A549 (cell line): ENCODE data around the gene SPRR2B. TPM values are rescaled to one million over a fixed set of nuclear protein-coding genes. Genes with fewer than 3 reads are reported as not detected.
"Not testable (repeated sequence)": the region's sequence is repeated elsewhere in the genome, so short reads cannot be mapped to it uniquely, and the experiment has no call there.

Experiments used
- ATAC-seq, 2 experiments: fragments of 200-7000 bp in 1 of 2; fragments of >200 bp in 1 of 2; cut with Nextera tagmentation in 1 of 2; cut with Tn5 transposase in 1 of 2; 3 replicates each; pipeline versions ENCODE4 v1.8.0 to v1.9.1; 2018 to 2020; ENCODE audit warnings: mild to moderate bottlenecking in 1 of 2, moderate library complexity in 1 of 2
- CTCF ChIA-PET: fragments of 300-600 bp; sonication (Branson Sonifier 250); formaldehyde crosslinking; extraction: SDS; loops from one replicate; lab custom pipeline; 2021; ENCODE audit warnings: antibody characterized with exemption, inconsistent platforms; lab: Yijun Ruan, JAX
- POLR2A ChIA-PET: fragments of 350-600 bp; formaldehyde crosslinking; extraction: SDS; loops from one replicate; lab custom pipeline; 2021; ENCODE audit warnings: antibody characterized with exemption, inconsistent platforms; lab: Yijun Ruan, JAX
- DNase-seq, 2 experiments: peaks; one replicate each; pipeline versions ENCODE4 v3.0.0 to v3.0.0-alpha.2; 2011 to 2016; ENCODE audit warnings: low read depth in 1 of 2, low spot score in 1 of 2
- FAIRE-seq: peaks from 2 replicates; lab custom pipeline; 2011; peaks lifted over from hg19 to GRCh38; lab: Jason Lieb, UNC
- H3K27ac ChIP-seq, 2 experiments: fragments of >200 bp; sonication (Bioruptor Twin); formaldehyde crosslinking; 3 replicates each; pipeline ENCODE4 v1.5.1; 2016 to 2017
- H3K4me1 ChIP-seq: fragments of >200 bp; sonication (Bioruptor Twin); formaldehyde crosslinking; 3 replicates; pipeline ENCODE4 v1.6.1; 2016
- H3K4me2 ChIP-seq: fragments of >200 bp; sonication (Bioruptor Twin); formaldehyde crosslinking; 3 replicates; pipeline ENCODE4 v1.6.1; 2016
- H3K4me3 ChIP-seq: fragments of >200 bp; sonication (Bioruptor Twin); formaldehyde crosslinking; 3 replicates; pipeline ENCODE4 v1.5.1; 2016
- H3K9me3 ChIP-seq: fragments of >200 bp; sonication (Bioruptor Twin); formaldehyde crosslinking; 3 replicates; pipeline ENCODE4 v1.6.1; 2016
- BCL3 ChIP-seq: fragments of >200 bp; sonication (Bioruptor Twin); formaldehyde crosslinking; IDR thresholded peaks from 3 replicates; pipeline ENCODE4 v1.6.1; 2016
- BHLHE40 ChIP-seq: IDR thresholded peaks from 2 replicates; pipeline ENCODE4 v1.6.1; 2012; ENCODE audit warnings: low read depth, low read length, inconsistent platforms
- CBX2 ChIP-seq: fragments of 200-600 bp; sonication (generic); IDR thresholded peaks from 2 replicates; pipeline ENCODE4 v1.6.1; 2016; ENCODE audit warnings: low read depth, mild to moderate bottlenecking, borderline replicate concordance
- CEBPB ChIP-seq, 2 experiments: fragments of >200 bp in 1 of 2; sonication (Bioruptor Twin) in 1 of 2; formaldehyde crosslinking in 1 of 2; IDR thresholded peaks; 2 replicates each; pipeline ENCODE4 v1.6.1; 2012 to 2016
- EHMT2 ChIP-seq: fragments of 200-600 bp; sonication (generic); IDR thresholded peaks from 2 replicates; pipeline ENCODE4 v1.6.1; 2016; ENCODE audit warnings: antibody characterized with exemption, low read depth, mild to moderate bottlenecking, moderate library complexity
- HES2 ChIP-seq: fragments of >200 bp; sonication (Bioruptor Twin); formaldehyde crosslinking; IDR thresholded peaks from 2 replicates; pipeline ENCODE4 v1.6.1; 2016
- HOXB5 ChIP-seq: fragments of 250-450 bp; sonication (Bioruptor Pico); IDR thresholded peaks from 2 replicates; pipeline ENCODE4 v1.5.0; 2020; ENCODE audit warnings: mild to moderate bottlenecking, moderate library complexity
- JUN ChIP-seq, 2 experiments: fragments of >200 bp; sonication (Bioruptor Twin); formaldehyde crosslinking; IDR thresholded peaks; 2 replicates in 1 of 2; 3 replicates in 1 of 2; pipeline ENCODE4 v1.6.1; 2016 to 2017
- MAFK ChIP-seq: fragments of 450-650 bp; IDR thresholded peaks from 2 replicates; pipeline ENCODE4 v1.6.1; 2014; ENCODE audit not compliant: partially characterized antibody
- NPAS2 ChIP-seq: fragments of 250-450 bp; sonication (Bioruptor Pico); IDR thresholded peaks from 2 replicates; pipeline ENCODE4 v1.8.0; 2022; ENCODE audit warnings: mild to moderate bottlenecking, moderate library complexity, borderline replicate concordance
- RAD21 ChIP-seq, 2 experiments: fragments of >200 bp in 1 of 2; sonication (Bioruptor Twin) in 1 of 2; formaldehyde crosslinking in 1 of 2; IDR thresholded peaks in 1 of 2; conservative IDR thresholded peaks in 1 of 2; 2 replicates in 1 of 2; 3 replicates in 1 of 2; pipeline ENCODE4 v1.6.1; 2012 to 2018; ENCODE audit warnings: inconsistent platforms in 1 of 2
- RCOR1 ChIP-seq: fragments of 150-350 bp; IDR thresholded peaks from 2 replicates; pipeline ENCODE4 v1.6.1; 2014; ENCODE audit warnings: antibody characterized with exemption, low read length, low read depth
- SREBF2 ChIP-seq: fragments of 450-650 bp; IDR thresholded peaks from 2 replicates; pipeline ENCODE4 v1.6.1; 2014; ENCODE audit warnings: mild to moderate bottlenecking, moderate library complexity
- ZC3H11A ChIP-seq: fragments of 450-650 bp; IDR thresholded peaks from 2 replicates; pipeline ENCODE4 v1.6.1; 2014; ENCODE audit warnings: antibody characterized with exemption, mild to moderate bottlenecking
- WGBS: methylation state at CpG from one replicate; pipeline ENCODE4 v1.1.6; 2017; ENCODE audit errors: missing lambda C conversion rate; 5-methylcytosine and 5-hydroxymethylcytosine counted together
- polyA minus RNA-seq: library from RNA; depleted of rRNA, polyadenylated mRNA; stranded (reverse); fragments of >200 nt; gene quantifications from 2 replicates; pipeline ENCODE4 v1.2.3, GENCODE V29; 2011; rRNA and poly(A)+ RNA removed
- polyA plus RNA-seq, 4 experiments: library from polyadenylated mRNA; depleted of rRNA in 3 of 4; stranded (reverse); fragments of >200 nt; fragmentation: RNase III in 1 of 4; extraction: RNeasy Plus Mini Kit Qiagen cat#74134 plus additional on column Dnase treatment in 1 of 4; gene quantifications; 2 replicates in 3 of 4; 3 replicates in 1 of 4; pipeline ENCODE4 v1.2.3, GENCODE V29; 2011 to 2017
- TF ChIP-seq, protein P1 (sequence below): IDR thresholded peaks from 2 replicates; pipeline ENCODE4 v1.6.1; 2012; ENCODE audit warnings: low read depth, borderline replicate concordance
- TF ChIP-seq, protein P2 (sequence below): fragments of 450-650 bp; IDR thresholded peaks from 2 replicates; pipeline ENCODE4 v1.6.1; 2014; ENCODE audit warnings: antibody characterized with exemption

The SPRR2B gene
- polyA plus RNA-seq (2011; rRNA removed) (not detected in 2 replicates), polyA plus RNA-seq (2017; fragmentation: RNase III; extraction: RNeasy Plus Mini Kit Qiagen cat#74134 plus additional on column Dnase treatment) (not detected in 3 replicates), polyA minus RNA-seq (not detected in 2 replicates)
- not detected in 2 replicates for polyA plus RNA-seq (2012; cell fraction: cytosol; rRNA removed)
- polyA plus RNA-seq (2012; cell fraction: nucleus; rRNA removed), result not detected in 2 replicates

GRCh38 chr1:153071511-153071910, at the start of gene SPRR2B:
SPRR2B (minus strand) TSS chr1:153071611; CDS start chr1:153070839, 772 bp downstream.
- ChIA-PET CTCF (no interaction called here), POLR2A (no interaction called here)
- no peak for TF ChIP-seq NPAS2 (CRISPR knock-in tag)
- WGBS, result 0% methylated on average over 2 of the region's 2 CpGs
- Histone ChIP-seq H3K4me1 (no peaks in the 10 kb centered on the region), H3K9me3 (no peaks in the 10 kb centered on the region), H3K4me3 (no peak within 1 kb of the TSS), H3K4me2 (no peak within 1 kb of the TSS), H3K27ac (no peak within 1 kb of the TSS)
- no peak for FAIRE-seq
- no peak for ATAC-seq
- no peak for DNase-seq

- TF ChIP-seq RCOR1, result no peak
- no peak for TF ChIP-seq EHMT2
- peak; percentile 62 for TF ChIP-seq MAFK
- TF ChIP-seq, protein P1, sequence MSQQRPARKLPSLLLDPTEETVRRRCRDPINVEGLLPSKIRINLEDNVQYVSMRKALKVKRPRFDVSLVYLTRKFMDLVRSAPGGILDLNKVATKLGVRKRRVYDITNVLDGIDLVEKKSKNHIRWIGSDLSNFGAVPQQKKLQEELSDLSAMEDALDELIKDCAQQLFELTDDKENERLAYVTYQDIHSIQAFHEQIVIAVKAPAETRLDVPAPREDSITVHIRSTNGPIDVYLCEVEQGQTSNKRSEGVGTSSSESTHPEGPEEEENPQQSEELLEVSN, result no peak
- TF ChIP-seq SREBF2, result no peak
- ChIA-PET CTCF (no interaction called here), POLR2A (no interaction called here)
- H3K27ac ChIP-seq, result no peak overlapping the region
- no peak for ATAC-seq
- H3K4me3 ChIP-seq, result no peak overlapping the region
- H3K4me2 ChIP-seq, result no peak overlapping the region
- no peak for FAIRE-seq
- no peaks in the 10 kb centered on the region for H3K9me3 ChIP-seq
- DNase-seq, result no peak
- no peaks in the 10 kb centered on the region for H3K4me1 ChIP-seq
Observed at GRCh38 chr1:153120945-153121344, 49.5 kb upstream of the SPRR2B start.

GRCh38 chr1:153119491-153119971, 48.1 kb upstream of the SPRR2B start:
- POLR2A ChIA-PET, result no interaction called here
- 2% methylated on average over 3 of the region's 3 CpGs for WGBS
- ATAC-seq (no peak), FAIRE-seq (no peak), DNase-seq (no peak)
- Histone ChIP-seq H3K9me3 (no peaks in the 10 kb centered on the region), H3K4me3 (no peak overlapping the region), H3K27ac (no peak overlapping the region), H3K4me1 (no peaks in the 10 kb centered on the region), H3K4me2 (no peak overlapping the region)
- no peak for TF ChIP-seq HOXB5 (CRISPR knock-in tag)
- no peak for TF ChIP-seq ZC3H11A
- TF ChIP-seq, protein P2, sequence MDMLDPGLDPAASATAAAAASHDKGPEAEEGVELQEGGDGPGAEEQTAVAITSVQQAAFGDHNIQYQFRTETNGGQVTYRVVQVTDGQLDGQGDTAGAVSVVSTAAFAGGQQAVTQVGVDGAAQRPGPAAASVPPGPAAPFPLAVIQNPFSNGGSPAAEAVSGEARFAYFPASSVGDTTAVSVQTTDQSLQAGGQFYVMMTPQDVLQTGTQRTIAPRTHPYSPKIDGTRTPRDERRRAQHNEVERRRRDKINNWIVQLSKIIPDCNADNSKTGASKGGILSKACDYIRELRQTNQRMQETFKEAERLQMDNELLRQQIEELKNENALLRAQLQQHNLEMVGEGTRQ, result no peak
- TF ChIP-seq HES2, result no peak
- no peak for TF ChIP-seq BCL3
- no peak for TF ChIP-seq RAD21 (conservative IDR thresholded peaks at IDR 0.05 in 1 of 2, IDR thresholded peaks at IDR 0.05 in 1 of 2)
- no peak for TF ChIP-seq BHLHE40
- no peak for TF ChIP-seq MAFK
- no peak for TF ChIP-seq CEBPB (IDR thresholded peaks at IDR 0.05)
- TF ChIP-seq CBX2, result no peak
- no peak for TF ChIP-seq JUN (IDR thresholded peaks at IDR 0.05)
- CTCF ChIA-PET, result no interaction called here

DNA sequence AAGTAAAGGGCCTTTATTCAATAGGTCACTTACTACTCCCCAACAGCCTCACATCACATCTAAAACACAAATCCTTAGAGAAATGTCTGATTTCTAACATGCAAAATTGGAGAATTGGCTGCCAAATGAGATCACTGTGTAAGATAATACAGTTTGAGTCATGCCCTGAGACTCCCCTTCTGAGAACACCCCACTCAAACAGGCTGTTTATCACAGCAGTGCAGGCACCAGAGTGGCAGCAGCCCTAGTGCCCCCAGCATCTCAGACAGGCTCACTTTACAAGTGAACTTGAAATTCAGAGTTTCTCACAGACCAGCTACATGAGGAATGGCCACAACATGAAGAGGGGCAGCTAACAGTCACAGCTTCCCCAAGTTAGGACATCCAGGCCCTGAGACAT, 43.9 kb upstream of the SPRR2B start:
- ATAC-seq, result not testable (repeated sequence)

More for the DNA sequence above, 43.9 kb upstream of the SPRR2B start:
- H3K27ac ChIP-seq, CTCF ChIA-PET, H3K4me3 ChIP-seq, DNase-seq, FAIRE-seq, H3K9me3 ChIP-seq, H3K4me1 ChIP-seq, POLR2A ChIA-PET, H3K4me2 ChIP-seq: not testable (repeated sequence)
